Measurements from ENCODE around the gene MRI1.

- TF ChIP-seq POLR2AphosphoS5 (IDR thresholded peaks at IDR 0.05) (no peak), CTCF (IDR thresholded peaks at IDR 0.05) (no peak), POLR2A (IDR thresholded peaks at IDR 0.05; ENCODE audit: low read depth) (no peak)
These were observed 14.1 kb downstream of the MRI1 start for GRCh38 chr19:13778398-13778797.
